HG03175 (cell line): ENCODE results near the gene CYP1B1.
"Not testable (repeated sequence)": the region's sequence is repeated elsewhere in the genome, so short reads cannot be mapped to it uniquely, and the experiment has no call there.

ENCODE experiments used
- ATAC-seq: cut with Tn5 transposase; IDR thresholded peaks from one replicate; pipeline ENCODE4 v1.9.1; 2021; ENCODE audit warnings: mild to moderate bottlenecking, moderate library complexity; ENCODE audit not compliant: unreplicated experiment

CYP1B1 gene

DNA sequence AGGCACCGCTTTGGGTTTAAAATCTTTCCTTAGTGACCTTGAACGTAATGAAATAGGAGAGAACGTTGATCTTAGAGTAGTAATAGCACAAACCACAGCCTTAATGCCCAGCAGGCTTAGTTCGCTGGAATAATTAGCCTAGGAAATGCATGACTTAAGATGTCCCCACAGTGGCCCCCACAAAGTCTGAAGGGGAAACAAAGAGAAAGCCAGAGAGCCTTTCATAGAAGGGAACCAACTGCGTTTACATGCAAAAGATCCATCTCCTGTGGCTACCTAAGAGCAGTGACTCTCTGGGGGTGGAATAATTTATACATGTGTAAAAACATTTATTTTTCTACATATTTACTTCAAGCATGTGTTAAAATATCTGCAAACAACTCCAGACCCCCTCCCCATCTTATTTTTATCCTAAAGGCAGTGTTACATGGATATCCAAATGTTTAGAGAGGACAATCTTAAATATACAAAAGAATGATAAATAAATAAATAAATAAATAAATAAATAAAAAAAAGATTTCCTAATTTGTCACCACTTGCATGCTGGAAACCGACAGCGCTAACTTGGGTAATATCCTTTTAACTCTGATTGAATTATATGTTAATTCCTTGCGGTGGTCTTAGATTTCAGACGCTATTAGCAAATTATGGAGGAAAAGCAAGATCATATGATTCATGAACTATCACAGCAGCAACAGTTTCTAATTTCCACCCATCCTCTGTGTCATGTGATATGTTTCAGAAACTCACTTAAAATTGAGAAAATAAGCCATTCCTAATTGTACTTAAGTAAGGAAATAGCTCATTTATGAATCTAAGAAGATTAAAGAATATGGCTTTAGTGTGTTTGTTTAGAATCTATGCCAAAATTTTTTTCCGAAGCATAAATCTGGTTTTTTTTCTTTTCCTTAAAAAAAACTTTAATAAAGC lies 23.4 kb upstream of the CYP1B1 start:
- ATAC-seq: no peak

DNA sequence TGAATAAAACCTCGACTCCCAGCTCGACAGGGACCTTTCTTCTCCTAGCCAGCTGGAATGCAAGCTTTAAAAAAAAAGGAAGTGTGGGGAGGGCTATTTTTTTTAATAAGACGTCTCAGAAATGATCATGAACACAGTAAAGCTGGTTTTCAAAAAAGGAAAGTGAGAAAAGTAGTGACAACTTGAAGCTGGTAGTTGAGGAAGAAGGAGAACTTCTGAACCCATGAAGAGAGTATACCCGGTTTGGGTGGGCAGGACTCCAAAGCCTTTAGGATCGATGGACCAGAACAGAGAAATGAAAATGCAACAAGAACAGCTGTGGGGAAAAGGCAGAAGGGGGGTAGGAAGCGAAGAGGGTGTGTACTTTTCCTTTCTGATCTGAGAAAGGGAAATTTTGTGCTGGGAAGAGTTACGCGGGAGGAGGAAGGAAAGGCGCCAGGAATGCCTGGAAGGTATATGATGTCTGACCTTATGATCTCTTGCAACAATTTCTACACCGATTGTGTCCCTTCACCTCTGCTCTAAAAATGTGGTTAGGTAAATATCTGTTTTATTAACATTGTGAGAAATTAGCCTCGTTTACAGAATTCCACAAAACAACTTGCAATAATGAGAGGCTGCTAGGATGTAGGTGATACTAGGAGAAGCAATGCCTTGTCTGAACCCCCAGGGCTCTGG lies 22.6 kb upstream of the CYP1B1 start:
- ATAC-seq: no peak

DNA sequence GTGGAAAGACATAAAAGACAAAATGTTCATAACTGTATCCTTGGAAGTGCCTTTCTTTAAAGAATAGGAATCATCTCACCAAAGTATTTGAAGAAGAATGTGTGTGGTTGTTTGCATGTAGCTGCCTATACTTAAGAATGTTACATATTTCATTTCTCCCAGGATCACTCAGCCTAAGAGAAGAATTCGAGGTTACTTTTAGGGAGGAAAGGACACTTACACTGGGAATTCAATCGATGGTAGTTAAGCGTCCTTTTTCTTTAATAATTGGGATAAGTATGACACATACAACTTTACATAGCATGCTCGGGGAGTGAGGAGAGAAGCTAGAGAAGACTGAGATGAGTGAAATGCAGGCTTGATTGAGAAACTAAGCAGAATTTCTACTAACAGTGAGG lies 22.0 kb upstream of the CYP1B1 start:
- ATAC-seq: no peak

DNA sequence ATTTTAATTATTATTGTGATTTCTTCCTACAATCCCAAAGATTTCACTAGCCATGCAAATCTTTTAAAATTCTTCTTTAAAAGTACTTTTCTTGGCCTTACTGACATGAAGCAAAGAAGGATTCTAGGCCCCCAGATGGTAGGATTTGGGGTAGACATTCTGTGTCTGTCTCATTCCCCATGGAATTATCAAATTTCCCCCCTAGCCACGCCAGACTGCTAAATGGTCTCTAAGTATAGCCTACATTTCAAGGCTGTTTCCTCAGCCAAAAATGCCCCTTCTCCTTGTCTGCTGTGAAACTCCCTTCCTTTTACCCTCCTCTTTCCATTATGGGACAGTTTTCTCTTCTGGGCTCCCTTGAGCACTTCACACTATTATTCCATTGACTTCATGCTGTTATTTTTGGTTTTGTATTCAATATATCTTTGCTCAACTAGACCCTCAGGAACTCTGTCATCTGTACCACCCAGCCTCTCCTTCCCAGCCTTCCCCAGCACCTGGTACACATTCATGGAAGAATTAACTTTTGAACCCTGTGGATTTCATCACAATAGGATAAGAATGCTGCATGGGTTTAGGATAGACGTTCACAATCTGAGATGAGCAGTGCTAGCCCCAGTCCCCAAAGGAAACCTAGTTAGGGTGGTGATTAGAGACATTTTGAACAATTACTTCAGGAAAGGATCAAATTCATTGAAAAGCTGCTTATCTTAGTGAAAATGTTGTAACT lies 21.5 kb upstream of the CYP1B1 start:
- ATAC-seq: no peak

DNA sequence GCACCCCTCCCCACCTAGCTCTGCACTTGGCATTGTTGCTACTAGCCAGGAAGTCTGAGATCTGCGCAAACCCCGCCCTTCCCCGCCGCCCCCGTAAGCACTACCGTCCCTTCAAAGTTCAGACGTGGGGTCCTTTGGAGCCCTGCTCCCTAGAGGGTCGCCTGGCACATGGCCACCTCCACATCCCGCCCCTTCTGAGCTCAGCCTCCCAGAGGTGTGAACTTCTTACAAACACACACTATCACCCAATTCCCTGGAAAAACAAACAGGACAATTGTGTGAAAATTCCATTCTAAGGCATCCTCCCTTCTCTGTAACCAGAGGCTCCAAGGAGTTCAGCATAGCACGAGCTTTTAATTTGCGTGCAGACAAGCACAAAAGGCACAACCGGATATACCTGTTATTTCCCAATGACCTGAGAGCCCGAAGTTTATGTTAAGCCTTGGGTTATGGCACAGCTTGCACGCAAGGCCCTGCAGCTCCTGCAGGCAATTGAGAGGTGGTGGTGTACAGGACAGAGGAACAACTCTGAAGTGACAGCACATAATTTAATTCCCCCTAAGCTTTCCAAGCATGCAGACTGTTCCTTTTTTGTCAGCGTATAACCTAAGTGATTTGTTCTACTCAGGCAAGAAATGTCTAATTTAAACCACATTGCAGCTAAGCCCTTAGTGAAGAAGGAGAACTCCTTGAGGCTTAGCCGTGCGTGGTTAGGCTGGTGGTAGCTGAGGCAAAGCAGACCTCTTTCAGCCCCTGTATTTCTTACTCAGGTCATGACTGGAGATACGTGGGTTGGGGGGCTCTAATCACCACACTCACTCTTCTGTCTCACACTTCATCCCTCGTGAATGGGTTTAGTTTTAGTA lies 20.3 kb upstream of the CYP1B1 start:
- ATAC-seq: no peak

DNA sequence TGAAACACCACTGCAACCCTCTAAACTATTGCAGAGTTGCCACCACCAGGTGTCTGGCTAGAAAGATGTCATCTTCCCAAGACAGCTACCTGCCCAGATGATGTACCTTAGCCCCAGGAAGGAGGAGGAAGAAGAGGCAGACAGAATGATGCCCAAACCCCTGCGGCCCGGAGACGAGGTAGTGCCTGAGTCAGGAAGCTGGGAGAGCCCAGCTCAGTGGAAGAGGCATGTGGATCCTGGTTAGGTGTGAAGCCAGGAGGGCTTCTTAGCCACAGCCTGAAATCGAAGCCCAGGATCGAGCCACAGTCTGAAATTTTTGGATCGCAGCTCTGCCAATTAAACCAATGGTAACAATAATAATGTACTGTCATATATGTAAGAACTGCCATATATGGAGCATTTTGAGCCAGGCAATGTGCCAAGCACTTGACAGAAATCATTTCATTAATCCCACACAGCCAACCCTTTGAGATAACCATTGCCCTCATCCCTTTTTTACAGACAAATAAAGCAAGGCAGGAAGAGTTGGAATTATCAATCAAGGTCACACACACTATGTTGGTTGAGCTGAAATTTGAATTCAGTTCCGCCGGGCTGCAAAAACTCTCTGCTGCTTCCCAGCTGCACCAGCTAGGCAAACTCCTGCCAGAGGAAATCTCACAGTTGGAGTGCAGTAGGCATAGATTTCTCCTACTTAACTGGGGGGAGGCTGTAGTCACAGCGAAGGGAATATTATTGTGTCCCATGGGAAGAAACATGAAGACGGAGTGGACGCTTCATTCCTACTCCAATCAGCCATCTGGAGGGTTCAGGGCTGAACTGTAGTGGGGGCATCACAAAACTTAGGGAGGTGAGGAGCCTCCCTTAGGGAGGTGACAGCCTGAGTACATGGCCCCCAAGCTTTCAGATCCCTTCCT lies 19.4 kb upstream of the CYP1B1 start:
- ATAC-seq: no peak

DNA sequence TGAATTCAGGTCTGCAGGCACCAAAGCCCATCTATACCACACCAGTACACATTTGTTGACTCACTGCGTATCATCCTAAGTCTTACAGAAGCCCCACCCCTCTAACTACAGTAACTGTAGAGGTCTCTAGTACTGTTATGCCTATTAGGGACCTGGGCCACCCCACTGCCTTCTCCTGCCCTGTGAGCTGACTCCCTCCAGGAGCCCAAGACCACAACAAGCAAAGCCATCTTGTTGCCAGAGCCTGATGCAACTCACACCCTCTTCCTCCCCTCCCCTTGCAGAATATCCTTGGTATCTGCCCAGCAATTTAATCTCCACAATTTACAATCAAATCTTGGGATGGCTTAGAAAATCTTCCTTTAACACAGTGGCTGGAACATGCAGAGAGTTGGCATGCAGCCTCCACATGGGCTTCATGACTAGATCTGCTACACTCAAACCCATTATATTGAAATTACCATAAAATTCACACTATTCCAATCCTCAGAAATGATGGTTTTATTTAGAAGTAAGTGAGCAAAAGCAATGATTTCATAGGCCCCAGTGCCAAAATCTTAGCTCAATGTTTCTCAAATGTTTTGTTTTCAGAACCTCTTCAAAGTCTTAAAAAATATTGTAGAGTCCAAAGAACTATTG lies 17.7 kb upstream of the CYP1B1 start:
- no peak for ATAC-seq

DNA sequence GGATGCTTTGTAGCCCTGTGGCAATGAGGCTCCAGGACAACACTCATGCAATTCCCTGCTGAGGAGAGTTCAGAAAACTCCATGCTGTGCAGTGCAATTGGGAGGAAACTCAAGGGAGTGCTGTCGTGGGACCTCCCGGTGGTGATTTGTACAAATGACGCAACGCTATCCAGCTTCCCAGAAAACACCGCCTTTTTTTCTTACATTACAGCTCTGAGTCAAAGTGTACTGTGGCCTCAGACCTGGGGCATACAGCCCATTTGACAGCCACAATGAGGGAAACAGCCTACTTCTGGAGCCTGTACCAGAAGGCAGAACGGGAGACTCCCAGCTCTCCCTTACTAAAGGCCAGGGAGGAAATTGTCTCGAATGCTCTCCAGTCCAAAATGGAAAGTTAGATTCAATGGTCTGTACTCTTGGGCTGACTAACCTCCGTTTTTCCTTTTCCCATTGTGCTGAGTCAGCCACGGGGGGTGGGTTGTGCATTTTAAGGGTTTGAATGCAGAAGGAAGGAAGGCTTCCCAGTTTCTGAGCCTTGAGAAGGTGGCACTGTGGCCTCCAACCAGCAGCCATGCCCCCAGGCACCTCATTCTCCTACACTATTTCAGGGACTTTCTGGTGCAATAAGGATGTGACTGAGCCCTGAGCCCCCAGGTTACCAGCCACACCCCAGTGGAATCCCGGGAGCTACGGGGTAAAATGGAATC lies 16.4 kb upstream of the CYP1B1 start:
- no peak for ATAC-seq

DNA sequence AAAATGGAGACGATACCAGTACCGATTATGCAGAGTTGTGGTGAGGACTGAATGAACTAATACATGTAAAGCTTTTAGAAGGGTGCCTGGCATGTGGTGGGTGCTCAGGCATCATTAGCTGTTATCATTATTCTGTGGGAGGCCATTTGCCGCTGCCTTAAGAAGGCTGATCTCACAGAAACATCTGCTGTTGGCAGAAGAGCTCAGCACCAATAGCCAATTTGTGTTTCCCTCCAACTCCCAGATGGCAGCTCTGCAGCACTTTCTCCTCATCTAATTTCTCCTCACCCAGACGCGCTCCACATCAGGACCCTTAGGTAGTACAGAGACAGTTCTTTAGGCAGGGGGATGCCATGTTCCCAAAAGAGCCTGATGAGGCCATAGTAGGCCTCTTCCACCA lies 15.8 kb upstream of the CYP1B1 start:
- ATAC-seq: no peak

DNA sequence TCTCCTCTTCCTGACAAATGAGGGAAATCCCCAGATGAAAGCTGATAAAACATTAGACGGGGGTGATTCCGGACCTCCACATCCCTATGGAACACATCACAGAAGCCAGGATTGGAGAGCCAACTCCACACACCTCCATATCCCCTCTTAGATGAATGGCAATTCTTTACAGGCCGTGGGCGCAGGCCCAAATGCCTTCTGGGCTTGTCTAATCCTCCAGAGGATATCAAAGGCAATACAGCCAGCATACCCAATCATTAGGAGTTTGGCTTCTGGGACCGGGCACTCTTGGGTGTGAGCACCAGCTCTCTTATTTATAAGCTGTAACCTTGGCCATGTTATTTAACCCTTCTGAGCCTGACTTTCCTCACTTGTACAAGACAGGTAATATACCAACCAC lies 15.0 kb upstream of the CYP1B1 start:
- ATAC-seq: no peak

DNA sequence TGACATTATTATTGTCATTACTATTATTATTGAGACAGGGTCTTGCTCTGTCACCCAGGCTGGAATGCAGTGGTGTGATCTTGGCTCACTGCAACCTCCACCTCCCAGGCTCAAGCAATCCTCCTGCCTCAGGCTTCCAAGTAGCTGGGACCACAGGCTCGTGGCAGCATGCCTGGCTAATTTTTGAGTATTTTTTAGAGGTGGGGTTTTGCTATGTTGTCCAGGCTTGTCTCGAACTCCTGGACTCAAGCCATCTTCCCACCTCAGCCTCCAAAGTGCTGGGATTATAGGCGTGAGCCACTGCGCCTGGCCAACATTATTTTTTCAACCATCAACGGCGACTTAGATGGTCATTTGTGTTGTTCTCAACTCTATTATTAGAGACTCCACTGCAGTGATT lies 14.3 kb upstream of the CYP1B1 start:
- ATAC-seq: not testable (repeated sequence)

DNA sequence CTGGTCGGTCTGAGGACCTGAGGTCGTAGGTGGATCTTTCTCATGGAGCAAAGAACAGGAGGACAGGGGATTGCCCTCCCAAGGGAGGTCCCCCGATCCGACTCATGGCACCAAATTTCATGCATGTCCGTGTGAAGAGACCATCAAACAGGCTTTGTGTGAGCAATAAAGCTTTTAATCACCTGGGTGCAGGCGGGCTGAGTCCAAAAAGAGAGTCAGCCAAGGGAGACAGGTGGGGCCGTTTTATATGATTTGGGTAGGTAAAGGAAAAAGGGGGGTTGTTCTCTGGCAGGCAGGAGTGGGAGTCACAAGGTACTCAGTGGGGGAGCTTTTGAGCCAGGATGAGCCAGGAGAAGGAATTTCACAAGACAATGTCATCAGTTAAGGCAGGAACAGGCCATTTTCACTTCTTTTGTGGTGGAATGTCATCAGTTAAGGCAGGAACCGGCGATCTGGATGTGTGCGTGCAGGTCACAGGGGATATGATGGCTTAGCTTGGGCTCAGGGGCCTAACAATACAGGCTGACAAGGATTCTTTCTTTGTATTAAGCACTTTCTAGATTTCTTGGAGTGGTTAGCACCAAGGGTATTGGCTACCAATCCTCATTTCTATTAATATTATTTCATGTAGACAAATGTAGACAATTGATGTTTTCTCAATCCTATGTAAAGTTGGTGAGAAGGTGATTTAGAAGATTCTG lies 10.2 kb upstream of the CYP1B1 start:
- ATAC-seq: not testable (repeated sequence)

DNA sequence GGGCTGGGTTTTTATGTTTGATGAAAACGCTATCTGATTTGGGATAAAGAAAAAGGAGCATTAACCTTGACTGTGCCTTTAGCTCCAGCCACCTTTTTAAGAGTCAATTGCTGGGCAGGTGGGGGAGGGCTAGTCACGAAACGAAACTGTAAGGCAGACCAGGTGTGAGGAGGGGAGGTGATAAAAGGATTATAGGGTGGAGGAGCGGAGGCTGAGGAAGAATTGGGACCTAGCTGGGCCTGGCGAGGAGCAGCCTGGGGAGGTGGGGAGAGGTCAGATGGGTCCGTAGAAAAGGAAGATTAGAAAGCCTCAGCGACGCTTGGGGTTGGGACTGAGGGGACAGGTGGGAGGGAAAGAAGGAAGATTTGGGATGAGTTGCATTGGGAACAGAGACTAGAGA lies 8.6 kb upstream of the CYP1B1 start:
- ATAC-seq: not testable (repeated sequence)

DNA sequence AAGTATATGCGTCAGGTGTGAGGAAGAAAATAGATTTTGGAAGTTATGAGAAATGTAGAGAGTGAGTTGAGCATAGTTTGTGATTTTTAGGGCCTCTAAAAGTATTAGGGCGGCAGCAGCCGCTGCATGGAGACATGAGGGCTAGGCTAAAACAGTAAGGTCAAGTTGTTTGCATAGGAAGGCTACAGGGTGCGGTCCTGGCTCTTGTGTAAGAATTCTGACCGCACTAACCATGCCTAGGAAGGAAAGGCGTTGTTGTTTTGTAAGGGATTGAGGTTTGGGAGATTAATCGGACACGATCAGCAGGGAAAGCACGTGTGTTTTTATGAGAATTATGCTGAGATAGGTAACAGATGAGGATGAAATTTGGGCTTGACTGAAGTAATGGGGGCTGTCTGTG lies 6.8 kb upstream of the CYP1B1 start:
- not testable (repeated sequence) for ATAC-seq

DNA sequence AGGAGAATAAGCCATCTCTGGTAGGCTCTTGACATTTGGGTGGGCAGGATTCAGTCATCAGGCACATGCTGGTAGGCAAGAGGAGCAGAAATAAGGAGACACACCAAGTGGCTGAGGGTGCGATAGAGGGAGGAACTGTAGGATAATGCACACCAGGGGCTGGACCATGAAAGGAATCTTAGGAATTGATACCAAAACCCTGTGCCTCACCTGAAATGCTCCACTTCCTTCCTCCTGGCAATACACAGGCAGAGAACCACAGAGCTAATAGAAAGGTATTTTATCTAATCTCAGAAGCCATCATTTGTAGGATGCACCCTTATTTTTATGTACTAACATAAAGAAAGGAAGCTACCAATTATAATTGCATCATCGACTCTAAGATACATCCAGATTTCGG lies 4.4 kb upstream of the CYP1B1 start:
- ATAC-seq: no peak

DNA sequence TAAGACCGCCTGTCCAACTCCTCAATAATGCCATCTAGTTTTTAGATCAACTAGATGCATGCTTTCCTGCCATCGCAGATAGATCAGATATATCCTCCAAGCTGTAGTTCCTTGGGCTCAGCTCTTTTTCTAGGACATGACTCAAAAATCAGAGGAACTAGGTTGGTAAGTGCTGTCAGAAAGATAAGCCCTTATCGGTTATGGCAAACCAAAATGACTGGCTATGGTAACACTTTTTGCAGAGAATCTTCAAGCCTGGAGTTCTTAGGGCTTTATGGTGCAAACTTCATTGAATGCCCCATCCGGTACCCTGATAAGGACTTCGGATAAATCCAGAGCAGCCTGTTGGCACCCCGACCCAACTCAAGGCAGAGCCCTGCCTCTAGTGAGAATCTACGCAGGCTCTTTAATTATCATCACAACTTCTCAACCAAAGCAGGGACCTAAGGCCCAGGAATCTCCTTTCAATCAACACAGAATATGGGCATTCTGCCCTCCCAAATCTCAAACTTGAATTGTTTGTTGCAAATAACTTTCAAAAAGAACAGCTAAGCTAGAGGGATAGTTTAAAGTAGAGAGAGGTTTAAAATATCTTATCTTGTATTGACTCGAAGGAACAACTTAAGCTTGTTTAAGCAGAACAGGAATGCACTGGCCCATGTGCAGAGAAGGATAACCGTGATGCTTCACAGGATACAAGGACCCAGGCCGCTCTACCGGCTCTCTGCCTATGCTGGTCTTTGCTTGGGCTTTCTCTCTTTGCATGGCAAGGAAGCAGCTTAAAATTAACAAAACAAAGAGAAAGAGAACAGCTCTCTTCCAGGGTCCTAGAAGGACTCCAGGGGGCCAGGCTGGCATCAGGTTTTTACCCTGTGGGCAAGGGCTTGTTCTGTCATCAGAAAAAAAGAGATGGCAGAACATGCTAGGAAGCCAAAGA lies 3.4 kb upstream of the CYP1B1 start:
- ATAC-seq: no peak

DNA sequence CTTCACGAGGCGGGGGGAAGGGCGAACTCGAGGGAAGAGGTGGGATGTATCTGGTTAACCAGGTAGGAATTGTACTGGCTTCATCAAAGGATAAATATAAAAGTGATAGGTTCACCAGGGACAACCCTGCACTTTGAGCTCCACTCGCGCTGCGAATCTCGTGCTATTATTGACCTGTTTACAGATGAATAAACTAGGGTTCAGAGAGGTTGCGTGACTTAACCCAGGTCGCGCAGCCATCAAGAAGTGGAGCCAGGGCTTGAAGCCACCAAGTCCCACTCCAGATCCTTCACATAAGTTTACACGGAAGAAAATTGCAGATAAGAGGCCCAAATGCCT lies 1.4 kb upstream of the CYP1B1 start:
- ATAC-seq: no peak
